NB4 (cell line): Measurements from ENCODE around the gene ACTR3C.

Experiments
- CTCF ChIP-seq: IDR thresholded peaks from one replicate; pipeline ENCODE4 v1.5.1; 2012; ENCODE audit warnings: low read depth, low read length
- POLR2A ChIP-seq: IDR thresholded peaks from 2 replicates; pipeline ENCODE4 v1.6.1; 2011; ENCODE audit warnings: mild to moderate bottlenecking; ENCODE audit not compliant: insufficient read length; ENCODE audit errors: extremely low read depth

- TF ChIP-seq CTCF, result no peak
- no peak for TF ChIP-seq POLR2A
These were observed 28.3 kb upstream of the ACTR3C start for GRCh38 chr7:150351587-150352194.
